ENCODE measurements around the gene RAB29.
"Not testable (repeated sequence)": the region's sequence is repeated elsewhere in the genome, so short reads cannot be mapped to it uniquely, and the experiment has no call there.

The RAB29 gene, protein sequence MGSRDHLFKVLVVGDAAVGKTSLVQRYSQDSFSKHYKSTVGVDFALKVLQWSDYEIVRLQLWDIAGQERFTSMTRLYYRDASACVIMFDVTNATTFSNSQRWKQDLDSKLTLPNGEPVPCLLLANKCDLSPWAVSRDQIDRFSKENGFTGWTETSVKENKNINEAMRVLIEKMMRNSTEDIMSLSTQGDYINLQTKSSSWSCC

DNA sequence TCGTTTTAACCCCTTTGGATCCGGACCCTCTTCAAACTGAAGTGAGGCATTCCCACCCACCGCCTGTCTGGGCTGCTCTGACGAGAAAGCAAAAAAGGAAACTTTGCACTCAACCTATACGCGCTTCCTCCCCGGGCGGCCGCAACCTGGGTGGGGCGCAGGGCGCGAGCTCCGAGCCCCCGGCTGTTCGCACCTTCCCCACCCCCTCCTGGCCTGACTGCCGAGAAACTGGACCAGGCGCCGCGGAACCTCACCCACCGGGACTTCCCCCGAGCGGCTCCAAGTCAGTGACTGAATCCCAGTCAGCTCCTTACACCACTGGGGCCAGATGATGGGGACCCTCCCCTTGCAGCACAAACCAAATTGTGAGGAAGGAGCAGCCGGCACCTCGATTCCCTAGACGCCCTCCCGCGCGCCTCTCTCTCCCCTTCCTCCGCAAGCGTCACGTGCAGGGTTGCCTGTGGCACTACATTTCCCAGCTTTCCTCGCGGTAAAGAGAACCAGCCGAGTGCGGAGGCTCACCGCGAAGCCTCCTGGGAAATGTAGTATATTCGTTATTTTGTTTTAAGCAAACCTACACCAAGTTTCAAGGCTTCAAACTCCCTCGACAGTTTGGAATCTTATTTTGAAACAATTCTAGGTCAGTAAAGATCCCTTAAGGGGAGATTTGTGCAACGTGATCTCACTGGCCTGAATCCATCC lies at the start of gene RAB29:
Gene RAB29, minus strand, starts transcription at position 468 of the 702 bp plus-strand sequence. CDS start 526 bp downstream, outside the sequence.
- DNase-seq: peak; percentile 72

DNA sequence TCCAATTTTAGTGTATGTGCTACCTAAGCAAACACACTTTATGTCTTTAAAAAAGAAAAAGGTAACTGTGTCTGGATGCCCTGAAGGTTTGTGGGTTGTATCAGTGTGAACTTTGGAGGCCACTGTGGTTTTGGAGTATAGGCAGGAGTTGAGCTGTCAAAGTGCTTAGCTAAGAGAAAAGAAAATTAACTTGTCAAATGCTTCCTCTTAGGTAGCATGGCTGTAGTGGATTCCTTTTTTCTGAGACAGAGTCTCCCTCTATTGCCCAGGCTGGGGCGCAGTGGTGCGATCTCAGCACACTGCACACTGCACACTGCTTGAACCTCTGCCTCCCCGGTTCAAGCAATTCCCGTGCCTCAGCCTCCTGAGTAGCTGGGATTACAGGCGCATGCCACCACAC lies 48.9 kb upstream of the RAB29 start:
- no peak for DNase-seq

DNA sequence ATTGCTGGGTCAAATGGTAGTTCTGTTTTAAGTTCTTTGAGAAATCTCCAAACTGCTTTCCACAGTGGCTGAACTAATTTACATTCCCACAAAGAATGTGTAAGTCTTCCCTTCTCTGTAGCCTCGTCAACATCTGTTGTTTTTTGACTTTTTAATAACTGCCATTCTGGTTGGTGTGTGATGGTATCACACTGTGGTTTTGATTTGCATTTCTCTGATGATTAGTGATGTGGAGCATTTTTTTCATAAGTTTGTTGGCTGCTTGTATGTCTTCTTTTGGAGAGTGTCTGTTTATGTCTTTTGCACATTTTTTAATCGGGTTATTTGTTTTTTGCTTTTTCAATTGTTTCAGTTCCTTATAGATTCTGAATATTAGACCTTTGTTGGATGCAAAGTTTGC lies 48.0 kb upstream of the RAB29 start:
- not testable (repeated sequence) for DNase-seq

DNA sequence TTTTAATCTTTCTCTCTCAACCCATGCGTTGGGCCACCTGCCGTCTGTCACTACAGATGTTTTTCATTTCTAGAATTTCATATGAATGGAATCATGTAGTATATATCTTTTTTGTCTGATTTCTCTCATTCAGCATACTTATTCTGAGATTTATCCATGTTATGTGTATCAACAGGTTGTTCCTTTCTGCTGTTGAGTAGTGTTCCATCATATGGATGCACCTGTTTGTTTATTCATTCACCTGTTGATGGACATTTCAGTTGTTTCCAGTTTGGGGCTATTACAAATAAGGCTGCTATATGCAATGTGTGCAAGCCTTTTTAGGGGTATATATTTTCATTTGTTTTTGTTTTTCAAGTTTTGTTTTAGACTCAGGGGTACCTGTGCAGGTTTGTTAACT lies 47.1 kb upstream of the RAB29 start:
- no peak for DNase-seq

DNA sequence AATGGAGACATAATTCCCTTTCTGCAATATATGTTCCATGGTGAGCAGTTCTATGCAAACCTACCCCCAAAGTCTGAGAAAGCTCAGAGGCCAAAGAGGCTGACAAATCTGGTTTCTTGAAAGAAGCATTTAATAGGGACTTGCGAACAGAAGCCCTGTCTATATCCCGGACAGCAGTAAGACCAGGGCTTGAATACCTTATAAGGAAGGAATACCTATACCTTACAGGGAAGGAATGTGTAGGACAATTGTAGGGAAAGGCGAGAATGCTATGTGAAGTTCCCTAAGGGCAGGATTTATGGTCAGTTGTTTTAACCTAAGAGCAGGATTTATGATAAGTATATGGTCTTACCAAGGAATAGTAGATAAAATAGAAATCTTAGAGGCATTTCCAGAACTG lies 42.7 kb upstream of the RAB29 start:
- no peak for DNase-seq

DNA sequence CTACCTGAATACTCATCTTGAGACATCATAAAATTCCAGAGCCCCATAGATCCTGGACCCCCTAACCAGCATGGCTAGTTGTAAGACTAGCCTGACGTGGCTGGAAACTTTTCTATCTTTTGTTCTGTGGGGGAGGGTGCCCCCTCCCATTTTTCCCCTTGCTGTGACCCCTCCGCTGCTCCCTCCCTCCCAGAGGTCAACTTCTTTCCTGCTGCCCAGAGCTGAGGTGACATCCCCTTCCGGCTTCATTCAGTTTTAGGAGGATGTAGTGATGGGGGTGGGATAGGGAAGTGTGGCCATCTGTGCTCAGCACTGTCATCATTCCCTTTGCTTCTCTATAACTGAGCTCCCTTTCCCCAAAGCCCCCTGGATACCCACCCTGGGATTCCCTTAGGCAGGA lies 42.1 kb upstream of the RAB29 start:
- no peak for DNase-seq

DNA sequence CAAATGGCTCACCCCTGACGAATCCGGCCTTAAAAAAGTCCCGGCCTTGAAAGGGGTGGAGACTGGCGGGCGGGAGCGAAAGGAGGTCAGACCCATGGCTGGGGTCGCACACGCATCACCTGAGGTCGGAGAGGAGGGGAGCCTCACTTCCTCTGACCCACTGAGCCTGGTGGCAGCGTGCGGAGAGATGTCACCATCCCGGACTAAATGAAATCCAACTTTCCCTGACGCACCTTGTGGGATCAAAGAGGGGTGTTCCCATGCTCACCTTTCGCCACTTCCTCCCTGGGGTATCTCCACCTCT lies 38.4 kb upstream of the RAB29 start:
- DNase-seq: no peak

DNA sequence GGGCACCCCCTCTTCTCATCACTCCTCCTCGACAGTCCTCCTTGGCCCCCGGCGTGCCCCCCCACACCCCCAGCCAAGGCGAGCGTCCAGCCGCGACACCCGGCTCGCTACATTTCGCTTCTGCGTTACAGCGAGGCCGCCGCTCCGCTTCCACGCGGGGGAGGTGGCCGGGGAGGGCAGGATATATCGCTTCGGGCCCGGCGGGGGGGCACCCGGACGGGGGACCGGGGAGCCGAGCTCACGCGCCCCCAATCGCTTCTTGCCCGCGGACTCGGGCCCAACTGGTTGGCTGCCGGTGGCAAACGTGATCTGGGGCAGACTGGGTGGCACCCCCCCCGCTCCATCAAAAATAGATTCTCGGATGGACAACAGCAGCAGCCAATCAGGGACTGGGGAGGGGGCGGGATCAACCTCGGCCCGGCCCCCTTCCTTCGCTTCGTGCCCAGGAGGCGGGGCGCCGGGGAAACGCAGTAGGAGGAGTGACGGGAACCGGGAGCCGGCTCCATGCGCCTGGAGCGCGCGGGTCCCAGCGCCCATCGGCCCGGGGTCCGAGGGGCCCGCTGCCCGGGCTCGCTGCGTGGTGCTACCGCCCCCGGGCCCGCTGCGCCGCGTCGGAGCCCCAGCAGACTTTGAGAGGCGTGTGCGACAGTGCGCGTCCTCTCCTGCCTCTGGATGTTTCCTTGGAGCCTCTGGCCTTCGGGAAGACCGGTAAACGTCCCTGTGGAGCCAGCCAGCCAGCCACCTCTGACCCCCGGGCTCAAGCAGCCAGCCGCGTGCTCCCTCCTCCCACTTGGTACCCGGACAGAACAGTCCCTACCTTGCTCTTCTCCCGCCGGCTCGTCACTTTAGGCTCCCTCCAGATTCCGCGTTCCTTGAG lies 37.8 kb upstream of the RAB29 start, which contains the start of gene SLC41A1:
Gene SLC41A1, minus strand, starts transcription at position 321 of the 877 bp plus-strand sequence. CDS start 2,757 bp downstream, outside the sequence.
- peak; percentile 90 for DNase-seq

DNA sequence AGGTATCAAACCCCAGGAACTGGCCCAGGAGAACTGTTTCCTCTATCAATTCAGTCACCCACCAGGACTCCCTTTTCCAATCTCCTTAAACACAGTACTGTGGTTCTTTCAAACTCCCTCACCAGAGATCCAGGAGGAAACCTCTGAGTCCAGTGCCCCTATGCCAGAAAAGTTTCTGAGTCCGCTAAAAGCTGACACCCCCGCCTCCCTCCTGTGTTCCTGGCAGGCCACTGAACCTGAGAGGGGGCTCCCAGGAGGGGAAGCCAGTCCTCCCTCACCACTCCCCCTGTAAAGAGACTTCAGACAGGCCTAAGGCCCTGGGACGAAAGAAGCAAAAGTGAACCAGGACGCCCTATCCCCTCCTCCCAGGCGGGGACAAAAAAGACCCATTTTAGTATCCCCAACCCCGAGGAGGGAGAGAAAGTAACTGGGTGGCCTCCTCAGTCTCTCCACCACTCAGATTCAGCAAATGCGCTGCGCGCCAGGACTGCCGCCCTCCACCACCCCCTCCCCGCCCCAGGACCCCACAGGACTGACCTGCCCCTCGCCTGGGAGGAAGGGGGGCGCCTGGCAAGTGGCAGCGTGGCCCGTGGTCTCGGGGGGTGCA lies 37.1 kb upstream of the RAB29 start:
- no peak for DNase-seq

DNA sequence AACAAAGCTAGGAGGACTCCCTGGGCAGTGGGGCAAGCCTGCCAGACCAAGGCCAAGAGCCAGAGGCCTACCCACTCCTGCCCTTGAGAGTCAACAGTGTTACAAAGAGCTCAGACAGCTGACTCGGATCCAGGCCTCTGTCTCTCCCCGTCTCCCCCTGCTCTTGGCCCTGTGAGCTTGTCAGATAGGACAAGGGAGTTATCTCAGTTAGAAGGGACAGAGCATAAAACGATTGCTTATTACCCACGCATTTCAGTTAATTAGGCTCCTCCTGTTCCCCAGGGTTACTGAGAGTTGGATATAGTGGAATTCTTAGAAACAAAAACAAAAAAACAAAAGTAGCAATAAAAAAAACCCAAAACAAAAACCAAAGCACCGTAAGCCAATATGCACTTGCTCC lies 36.4 kb upstream of the RAB29 start:
- DNase-seq: no peak

DNA sequence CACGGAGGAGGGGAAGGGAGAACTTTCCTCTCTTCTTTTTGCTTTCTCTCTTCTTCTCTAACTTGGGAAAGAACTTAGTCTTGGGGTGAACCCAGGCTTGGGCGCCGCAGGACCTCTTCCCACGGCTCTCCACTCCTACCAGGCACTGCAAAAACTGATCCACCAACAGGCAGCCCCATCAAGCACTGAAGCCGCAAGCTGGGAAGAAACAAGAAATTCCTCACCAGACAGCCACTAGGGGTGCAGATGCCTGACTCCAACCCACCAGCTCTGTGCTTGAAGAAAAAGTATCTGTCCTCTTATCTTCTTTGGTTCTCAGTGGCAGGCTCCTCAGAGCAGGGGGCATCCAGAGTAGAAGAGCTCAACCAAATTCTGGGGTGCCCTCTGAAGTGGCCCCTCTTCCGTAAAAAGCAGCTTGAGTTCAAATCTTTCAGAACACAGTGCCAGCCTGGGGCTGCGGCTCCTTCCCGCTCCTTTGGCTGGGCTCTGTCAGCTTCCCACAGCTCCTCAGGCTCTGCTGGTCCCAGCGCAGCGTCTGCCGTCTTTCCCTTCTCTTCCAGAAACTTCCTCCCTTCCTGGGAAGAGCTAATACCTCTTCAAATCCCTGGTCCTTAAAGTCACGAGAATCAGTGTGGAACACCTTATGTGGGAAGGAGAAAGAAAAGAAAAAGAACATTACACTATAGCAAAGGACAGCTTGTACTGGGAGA lies 35.3 kb upstream of the RAB29 start:
- DNase-seq: no peak

DNA sequence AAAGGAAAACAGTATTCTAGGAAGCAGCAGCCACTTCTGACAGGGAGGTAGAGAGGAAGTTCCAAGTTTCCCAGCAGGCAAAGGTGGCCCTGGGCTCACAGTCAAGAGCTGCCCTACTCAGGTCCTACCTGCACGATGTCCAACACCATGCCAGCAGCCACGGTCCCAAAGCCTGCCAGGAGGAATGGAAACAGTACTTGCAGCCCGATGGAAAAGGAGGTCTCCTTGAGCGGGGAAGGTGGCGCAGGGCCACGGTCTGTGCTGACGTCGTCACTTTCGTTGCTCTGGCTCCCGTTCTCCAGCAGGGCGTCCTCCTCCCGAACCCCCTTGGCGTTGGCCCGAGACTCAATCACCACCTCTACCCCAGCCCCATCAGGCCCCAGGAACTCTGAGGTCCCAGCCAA lies 34.7 kb upstream of the RAB29 start:
- DNase-seq: no peak

DNA sequence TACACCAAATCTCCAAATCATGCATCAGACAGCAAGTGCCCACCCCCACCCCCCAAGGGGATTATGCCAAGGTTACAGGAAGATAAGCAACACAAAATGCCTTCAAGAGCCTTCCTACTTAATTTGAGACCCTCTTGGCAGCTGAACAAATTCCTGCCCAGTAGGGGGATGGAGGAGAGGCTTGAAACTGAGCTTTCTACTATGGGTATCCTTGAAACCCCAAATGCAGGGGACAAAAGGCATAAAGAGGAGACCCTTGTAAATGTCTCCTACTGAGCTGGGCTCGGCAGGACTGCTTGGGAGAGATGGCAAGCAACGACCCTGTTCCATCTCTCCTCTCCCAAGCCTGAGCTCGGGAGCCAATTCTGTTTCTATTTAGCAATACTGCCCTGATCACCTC lies 34.2 kb upstream of the RAB29 start:
- DNase-seq: no peak

DNA sequence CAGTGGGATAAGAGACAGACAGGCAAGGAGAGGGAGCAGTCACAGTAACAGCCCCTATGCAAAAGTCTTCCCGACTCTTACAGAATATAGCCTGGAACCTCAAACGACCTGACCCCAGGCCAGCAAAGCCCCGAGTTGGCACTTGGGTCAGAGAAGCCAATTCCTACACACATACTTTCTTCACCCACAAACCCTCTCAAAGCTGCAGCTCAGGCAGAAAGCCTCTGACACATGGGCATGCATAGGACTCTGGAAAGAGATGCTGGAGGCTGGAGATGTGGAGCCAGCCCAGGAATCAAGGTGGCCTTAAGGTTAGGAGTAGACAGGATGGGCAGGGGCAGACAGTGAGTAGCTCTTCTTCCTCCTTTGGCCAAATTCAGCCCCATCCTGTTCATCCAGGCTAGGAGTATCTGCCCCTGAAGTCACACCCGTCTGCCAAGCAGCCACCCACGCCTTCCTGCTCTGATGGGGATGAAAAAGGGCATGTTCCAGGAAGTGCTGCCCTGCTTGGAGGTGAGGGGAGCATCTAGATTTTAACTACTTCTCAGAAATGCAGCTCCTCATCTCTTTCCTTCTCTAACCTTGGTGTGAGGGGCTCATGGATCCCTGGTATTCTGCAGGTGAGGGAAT lies 29.9 kb upstream of the RAB29 start:
- DNase-seq: no peak

DNA sequence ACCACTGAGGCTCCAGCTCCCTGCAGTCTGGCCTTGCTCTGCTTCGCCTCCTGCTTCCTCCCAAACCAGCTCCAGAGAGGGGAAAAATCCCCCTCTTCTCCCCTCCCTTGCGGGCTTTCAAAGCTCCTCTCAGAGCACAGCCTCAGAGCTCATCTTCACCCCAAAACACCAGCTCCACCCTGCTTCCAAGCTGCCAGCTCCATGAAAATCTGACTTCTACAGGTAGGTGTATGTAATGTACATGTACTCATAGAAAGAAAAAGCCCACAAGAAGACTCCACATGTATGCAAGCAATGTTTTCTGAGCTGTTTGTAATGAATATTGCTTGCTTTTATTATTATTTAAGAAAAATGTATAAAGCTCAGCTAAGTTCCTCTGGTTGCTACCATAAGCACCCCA lies 29.3 kb upstream of the RAB29 start:
- no peak for DNase-seq

DNA sequence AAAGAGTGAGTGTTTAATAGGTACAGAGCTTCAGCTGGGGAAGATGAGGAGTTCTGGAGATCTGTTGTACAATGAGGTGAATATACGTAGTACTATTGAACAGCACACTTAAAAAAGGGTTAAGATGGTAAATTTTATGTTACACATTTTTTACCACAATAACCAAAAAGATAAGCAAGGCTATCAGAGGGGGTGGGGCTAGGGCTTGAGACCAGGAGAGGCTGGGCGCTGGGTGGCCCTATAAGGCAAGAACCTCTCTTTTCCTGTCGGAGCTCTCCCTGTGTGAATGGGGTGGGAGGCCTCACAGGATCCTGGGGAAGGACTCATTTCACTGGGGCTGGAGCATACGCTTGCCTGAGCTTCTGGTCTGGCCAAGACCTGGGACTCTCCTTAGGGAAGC lies 28.7 kb upstream of the RAB29 start:
- no peak for DNase-seq

DNA sequence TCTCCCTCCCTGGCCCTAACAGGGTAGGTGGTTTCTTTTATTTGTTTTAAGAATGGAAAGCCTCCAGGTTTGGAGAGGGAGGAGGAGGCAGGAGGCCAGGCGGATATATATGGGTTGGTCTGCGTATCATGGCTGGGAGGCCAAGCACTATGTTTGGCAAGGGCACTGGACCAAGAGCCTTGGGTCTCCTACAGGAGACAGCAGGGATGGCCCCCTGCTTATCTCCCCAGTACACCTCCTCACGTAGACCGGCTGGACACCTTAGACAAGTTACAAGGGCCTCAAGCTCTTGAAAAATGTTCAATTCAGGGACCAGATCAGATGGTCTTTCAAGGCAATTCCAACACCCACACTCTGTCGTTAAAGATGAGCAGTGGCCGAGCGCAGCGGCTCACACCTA lies 26.8 kb upstream of the RAB29 start:
- DNase-seq: no peak

DNA sequence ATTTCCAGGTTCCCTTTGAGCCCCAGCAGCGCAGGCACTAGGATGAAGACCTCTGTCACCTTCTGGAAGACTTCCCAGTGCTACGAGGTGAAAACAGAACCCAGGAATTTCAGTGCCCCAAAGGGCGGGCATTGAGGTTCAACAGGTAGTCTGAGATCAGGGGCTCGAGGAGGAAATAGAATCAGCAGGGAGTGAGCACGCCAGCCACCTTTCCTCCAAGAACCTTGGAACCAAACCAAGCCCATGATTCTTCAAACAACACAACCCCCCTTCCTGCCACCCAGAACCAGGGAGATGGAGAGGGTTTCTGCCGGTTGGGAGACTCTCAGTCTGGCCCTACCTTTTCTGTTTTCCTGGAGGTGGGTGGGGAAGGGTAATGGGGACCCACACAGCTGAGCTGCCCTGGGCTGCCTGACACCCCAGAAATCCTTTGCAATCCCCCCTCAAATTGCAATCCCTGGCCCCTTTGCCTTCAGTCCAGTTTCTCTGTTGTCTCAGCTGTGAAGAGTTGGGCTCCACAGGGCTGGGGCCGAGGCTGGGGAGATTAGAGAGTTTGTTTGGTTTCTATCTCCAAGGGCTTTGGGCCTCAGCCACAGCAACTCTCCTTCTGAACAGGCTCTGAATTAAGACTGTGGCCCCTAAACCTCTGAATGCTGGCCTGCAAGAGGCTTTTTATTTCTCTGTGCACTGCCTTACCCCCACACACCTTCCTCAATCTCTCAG lies 25.9 kb upstream of the RAB29 start:
- DNase-seq: no peak

DNA sequence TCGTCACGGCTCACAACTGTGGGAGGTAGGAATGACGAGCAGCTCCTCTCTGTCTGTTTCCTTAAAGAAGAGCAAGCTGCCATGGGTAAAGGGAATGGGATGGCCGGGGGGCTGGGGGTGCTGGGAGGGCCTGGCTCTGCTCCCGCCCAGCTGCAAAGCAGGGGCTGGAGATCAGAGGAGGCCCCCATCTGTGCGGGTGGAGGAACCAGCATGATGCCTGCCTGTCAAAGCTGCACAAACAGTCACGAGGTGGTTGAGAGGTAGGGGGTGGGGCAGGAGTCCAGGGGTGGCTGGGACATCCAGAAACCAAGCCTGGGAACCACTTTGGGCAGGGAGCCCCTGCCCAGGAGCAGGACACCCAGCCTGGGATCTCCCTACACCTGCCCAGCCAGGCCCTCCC lies 25.1 kb upstream of the RAB29 start:
- no peak for DNase-seq

DNA sequence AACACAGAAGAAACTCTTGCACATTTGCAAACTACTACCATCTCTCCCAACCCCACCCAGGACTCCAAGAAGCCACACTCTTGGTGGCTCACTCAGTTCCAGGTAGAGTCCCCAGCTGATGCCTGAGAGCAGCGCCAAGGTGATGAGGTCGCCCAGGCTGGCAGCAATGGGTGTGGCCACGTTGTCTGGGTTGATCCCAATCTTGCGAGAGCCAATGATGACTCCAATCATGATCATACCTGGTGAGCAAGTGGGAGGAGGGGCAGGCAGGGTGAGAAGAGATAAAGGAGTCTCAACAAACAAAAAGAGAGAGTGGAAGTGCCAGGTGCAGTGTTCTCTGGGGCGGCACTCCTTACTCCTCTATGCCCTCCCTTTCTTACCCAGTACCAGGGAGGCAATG lies 23.3 kb upstream of the RAB29 start:
- no peak for DNase-seq

DNA sequence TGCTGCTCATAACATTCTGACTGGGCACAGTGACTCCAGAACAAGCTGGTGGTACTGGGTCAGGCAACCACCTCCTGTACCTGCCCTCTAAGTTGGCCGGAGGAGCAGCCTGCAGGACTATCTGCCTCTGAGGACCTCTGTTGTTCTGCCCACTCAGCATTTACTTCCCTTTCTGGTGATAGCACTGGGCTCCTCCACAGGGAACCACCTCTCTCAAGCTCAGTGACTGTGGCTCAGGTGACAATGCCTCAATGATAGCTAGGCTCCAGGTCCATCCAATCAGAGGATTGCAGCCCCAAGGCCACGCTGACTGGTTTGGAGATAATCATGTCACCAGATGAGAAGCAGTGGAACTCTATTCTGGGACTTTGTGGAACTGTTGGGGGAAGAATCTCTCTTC lies 21.9 kb upstream of the RAB29 start:
- DNase-seq: no peak

Measured in NCI-H446 treated with DMSO at 0.1 percent for 48 hours (cell line).